H9 (cell line): ENCODE data around the gene ARHGAP10. TPM values are rescaled to one million over a fixed set of nuclear protein-coding genes. Genes with fewer than 3 reads are reported as not detected.

Experiments
- DNase-seq: peaks from one replicate; pipeline ENCODE4 v3.0.0-alpha.2; 2017
- H2AFZ ChIP-seq: one replicate; pipeline ENCODE4 v1.6.1; 2013; ENCODE audit warnings: mild to moderate bottlenecking, low read length, control low read depth, moderate library complexity
- H2AK5ac ChIP-seq: 2 replicates; pipeline ENCODE4 v1.6.1; 2013; ENCODE audit warnings: low read length, control low read depth, mixed read lengths; ENCODE audit not compliant: insufficient read length
- H2BK120ac ChIP-seq: one replicate; pipeline ENCODE4 v1.6.1; 2013; ENCODE audit warnings: low read depth, mild to moderate bottlenecking, low read length, control low read depth, inconsistent platforms; ENCODE audit not compliant: poor library complexity, severe bottlenecking
- H2BK12ac ChIP-seq: 2 replicates; pipeline ENCODE4 v1.6.1; 2013; ENCODE audit warnings: low read length, control low read depth, mixed read lengths, low read depth; ENCODE audit not compliant: insufficient read length
- H2BK15ac ChIP-seq: 2 replicates; pipeline ENCODE4 v1.6.1; 2013; ENCODE audit warnings: low read depth, low read length, control low read depth
- H2BK20ac ChIP-seq: one replicate; pipeline ENCODE4 v1.6.1; 2013; ENCODE audit warnings: low read depth, mild to moderate bottlenecking, low read length, control low read depth, inconsistent platforms; ENCODE audit not compliant: poor library complexity, severe bottlenecking
- H2BK5ac ChIP-seq: 2 replicates; pipeline ENCODE4 v1.6.1; 2013; ENCODE audit warnings: low read length, control low read depth, mixed read lengths; ENCODE audit not compliant: insufficient read length
- H3K14ac ChIP-seq: 2 replicates; pipeline ENCODE4 v1.6.1; 2013; ENCODE audit warnings: low read length, control low read depth; ENCODE audit not compliant: insufficient read depth
- H3K18ac ChIP-seq: 2 replicates; pipeline ENCODE4 v1.6.1; 2013; ENCODE audit warnings: low read depth, mild to moderate bottlenecking, mixed read lengths, low read length, control low read depth; ENCODE audit not compliant: insufficient read length
- H3K23ac ChIP-seq: 2 replicates; pipeline ENCODE4 v1.6.1; 2013; ENCODE audit warnings: low read length, control low read depth, mixed read lengths, low read depth; ENCODE audit not compliant: insufficient read length
- H3K23me2 ChIP-seq: 2 replicates; pipeline ENCODE4 v1.6.1; 2013; ENCODE audit warnings: low read depth, mild to moderate bottlenecking, mixed read lengths, low read length, control low read depth; ENCODE audit not compliant: insufficient read length, poor library complexity, severe bottlenecking
- H3K27ac ChIP-seq: 2 replicates; pipeline ENCODE4 v1.5.1; 2013; ENCODE audit warnings: low read length, control low read depth, mixed read lengths, low read depth; ENCODE audit not compliant: insufficient read length
- H3K27me3 ChIP-seq: 2 replicates; pipeline ENCODE4 v1.6.1; 2013; ENCODE audit warnings: low read length, control low read depth, inconsistent platforms; ENCODE audit not compliant: insufficient read depth
- H3K4ac ChIP-seq: 2 replicates; pipeline ENCODE4 v1.6.1; 2013; ENCODE audit warnings: low read depth, mild to moderate bottlenecking, control low read depth, inconsistent platforms, low read length, moderate library complexity
- H3K4me1 ChIP-seq: 2 replicates; pipeline ENCODE4 v1.6.1; 2013; ENCODE audit warnings: low read length, control low read depth, inconsistent platforms; ENCODE audit not compliant: insufficient read depth
- H3K4me2 ChIP-seq: 2 replicates; pipeline ENCODE4 v1.6.1; 2013; ENCODE audit warnings: low read length, control low read depth, mixed read lengths; ENCODE audit not compliant: insufficient read length, insufficient read depth
- H3K56ac ChIP-seq: 2 replicates; pipeline ENCODE4 v1.6.1; 2013; ENCODE audit warnings: low read depth, mild to moderate bottlenecking, mixed read lengths, low read length, control low read depth; ENCODE audit not compliant: insufficient read length
- H3K79me1 ChIP-seq: 2 replicates; pipeline ENCODE4 v1.6.1; 2013; ENCODE audit warnings: low read depth, mild to moderate bottlenecking, moderate library complexity, low read length, control low read depth, inconsistent platforms; ENCODE audit not compliant: insufficient read depth, poor library complexity, severe bottlenecking
- H3K79me2 ChIP-seq: 2 replicates; pipeline ENCODE4 v1.6.1; 2013; ENCODE audit warnings: low read length, control low read depth, inconsistent platforms; ENCODE audit not compliant: insufficient read depth
- H3K9ac ChIP-seq: 2 replicates; pipeline ENCODE4 v1.6.1; 2013; ENCODE audit warnings: low read length, control low read depth, mixed read lengths; ENCODE audit not compliant: insufficient read length; ENCODE audit errors: extremely low read depth
- H3K9me3 ChIP-seq: one replicate; pipeline ENCODE4 v1.6.1; 2013; ENCODE audit warnings: low read depth, low read length, inconsistent platforms; ENCODE audit not compliant: control insufficient read depth
- H3T11ph ChIP-seq: one replicate; pipeline ENCODE4 v1.6.1; 2013; ENCODE audit warnings: mild to moderate bottlenecking, low read length, control low read depth, inconsistent platforms
- H4K20me1 ChIP-seq: one replicate; pipeline ENCODE4 v1.6.1; 2013; ENCODE audit not compliant: control insufficient read depth, insufficient read length, insufficient read depth
- H4K5ac ChIP-seq: 2 replicates; pipeline ENCODE4 v1.6.1; 2013; ENCODE audit warnings: low read depth, mild to moderate bottlenecking, mixed read lengths, low read length, control low read depth; ENCODE audit not compliant: insufficient read length
- H4K8ac ChIP-seq: replicated peaks from 2 replicates; pipeline ENCODE4 v1.6.1; 2013; ENCODE audit warnings: low read length, control low read depth, mixed read lengths, low read depth; ENCODE audit not compliant: insufficient read length
- H4K91ac ChIP-seq: 2 replicates; pipeline ENCODE4 v1.6.1; 2013; ENCODE audit warnings: low read depth, mild to moderate bottlenecking, moderate library complexity, mixed read lengths, low read length, control low read depth; ENCODE audit not compliant: insufficient read length
- H3K27ac Mint-ChIP-seq, 3 experiments: 2 replicates in 2 of 3; 3 replicates in 1 of 3; pipeline ENCODE4 v1.8.0; 2020 to 2021; ENCODE audit warnings: mixed read lengths in 3 of 3, mild to moderate bottlenecking in 1 of 3, moderate library complexity in 1 of 3
- H3K27me3 Mint-ChIP-seq: 2 replicates; pipeline ENCODE4 v1.8.0; 2021; ENCODE audit warnings: low read depth, mild to moderate bottlenecking, moderate library complexity, mixed read lengths
- H3K36me3 Mint-ChIP-seq, 3 experiments: 2 replicates in 2 of 3; 3 replicates in 1 of 3; pipeline ENCODE4 v1.8.0; 2020 to 2021; ENCODE audit warnings: low read depth in 3 of 3, mixed read lengths in 3 of 3; ENCODE audit not compliant: insufficient read depth in 1 of 3
- H3K4me1 Mint-ChIP-seq, 2 experiments: 2 replicates each; pipeline ENCODE4 v1.8.0; 2020; ENCODE audit warnings: mixed read lengths in 2 of 2
- H3K4me3 Mint-ChIP-seq, 2 experiments: 2 replicates in 1 of 2; 3 replicates in 1 of 2; pipeline ENCODE4 v1.8.0; 2020 to 2021; ENCODE audit warnings: mild to moderate bottlenecking in 2 of 2, mixed read lengths in 2 of 2, moderate library complexity in 1 of 2
- H3K9me3 Mint-ChIP-seq, 2 experiments: 2 replicates in 1 of 2; 3 replicates in 1 of 2; pipeline ENCODE4 v1.8.0; 2020; ENCODE audit warnings: mild to moderate bottlenecking in 2 of 2, mixed read lengths in 2 of 2, moderate library complexity in 1 of 2
- CTCF ChIP-seq: fragments of 200-600 bp; sonication (generic); conservative IDR thresholded peaks from 3 replicates; pipeline ENCODE4 v1.8.0; 2021; ENCODE audit warnings: antibody characterized with exemption, mild to moderate bottlenecking
- WGBS: extraction: QIAGEN DNeasy Blood & Tissue Kit; methylation state at CpG from one replicate; pipeline ENCODE4 v1.1.7; 2013; ENCODE audit warnings: missing lambda C conversion rate, low lambda C conversion rate, mixed read lengths; ENCODE audit not compliant: insufficient read length; ENCODE audit errors: extremely low coverage; 5-methylcytosine and 5-hydroxymethylcytosine counted together
- total RNA-seq: library from RNA; stranded (reverse); gene quantifications from 2 replicates; pipeline ENCODE4 v1.2.1, GENCODE V29; 2021

Gene ARHGAP10
- total RNA-seq, 1 experiment from 2014 or later: 7.8 TPM

- H3K27ac Mint-ChIP-seq: peak overlapping the region in 1 of 3 experiments; percentile 7; a peak in 1 of 7 replicates
- Histone ChIP-seq H3K79me2 (no peaks in the 10 kb centered on the region), H2BK15ac (no peak overlapping the region), H3K4me1 (peaks cover 4% of the 10 kb centered on the region; the same call in 1 of the 2 replicates), H3K9ac (no peak overlapping the region), H3K27me3 (no peaks in the 10 kb centered on the region), H4K20me1 (no peaks in the 10 kb centered on the region), H3T11ph (no peak overlapping the region), H3K14ac (no peak overlapping the region), H2BK12ac (no peak overlapping the region), H2BK120ac (no peak overlapping the region), H4K8ac (no peak overlapping the region), H2BK20ac (no peak overlapping the region), H3K4me2 (no peak overlapping the region), H3K9me3 (no peaks in the 10 kb centered on the region), H2BK5ac (no peak overlapping the region), H3K23me2 (no peaks in the 10 kb centered on the region), H4K5ac (no peak overlapping the region), H3K18ac (no peak overlapping the region), H3K4ac (no peak overlapping the region), H3K27ac (no peak overlapping the region), H3K23ac (no peak overlapping the region), H3K79me1 (no peaks in the 10 kb centered on the region), H4K91ac (no peak overlapping the region), H2AFZ (no peak overlapping the region), H3K56ac (no peak overlapping the region), H2AK5ac (no peak overlapping the region)
- H3K36me3 Mint-ChIP-seq: no peaks in the 10 kb centered on the region
- H3K9me3 Mint-ChIP-seq: no peaks in the 10 kb centered on the region
- WGBS: no CpG with 5 or more reads among the region's 6 CpGs
- peaks cover 10 to 11% of the 10 kb centered on the region in 2 experiments for H3K4me1 Mint-ChIP-seq
- no peak for TF ChIP-seq CTCF
- no peaks in the 10 kb centered on the region for H3K27me3 Mint-ChIP-seq
- no peak overlapping the region for H3K4me3 Mint-ChIP-seq
- DNase-seq: no peak
These were observed 284.3 kb downstream of the ARHGAP10 start for GRCh38 chr4:148016063-148016637.
